GM12891 (cell line): ENCODE data around the gene PARPBP.

ENCODE experiments used
- POLR2A ChIP-seq: IDR thresholded peaks from 2 replicates; pipeline ENCODE4 v1.6.1; 2011; ENCODE audit warnings: low read depth, low read length, control low read depth
- POLR2AphosphoS5 ChIP-seq: IDR thresholded peaks from 2 replicates; pipeline ENCODE4 v1.6.1; 2011; ENCODE audit warnings: low read depth, low read length, control low read depth
- POU2F2 ChIP-seq: IDR thresholded peaks from 2 replicates; pipeline ENCODE4 v1.6.1; 2011; ENCODE audit warnings: low read depth, mild to moderate bottlenecking, control low read depth, low read length, moderate library complexity
- TAF1 ChIP-seq: IDR thresholded peaks from 2 replicates; pipeline ENCODE4 v1.6.1; 2011; ENCODE audit warnings: low read depth, low read length, control low read depth

DNA sequence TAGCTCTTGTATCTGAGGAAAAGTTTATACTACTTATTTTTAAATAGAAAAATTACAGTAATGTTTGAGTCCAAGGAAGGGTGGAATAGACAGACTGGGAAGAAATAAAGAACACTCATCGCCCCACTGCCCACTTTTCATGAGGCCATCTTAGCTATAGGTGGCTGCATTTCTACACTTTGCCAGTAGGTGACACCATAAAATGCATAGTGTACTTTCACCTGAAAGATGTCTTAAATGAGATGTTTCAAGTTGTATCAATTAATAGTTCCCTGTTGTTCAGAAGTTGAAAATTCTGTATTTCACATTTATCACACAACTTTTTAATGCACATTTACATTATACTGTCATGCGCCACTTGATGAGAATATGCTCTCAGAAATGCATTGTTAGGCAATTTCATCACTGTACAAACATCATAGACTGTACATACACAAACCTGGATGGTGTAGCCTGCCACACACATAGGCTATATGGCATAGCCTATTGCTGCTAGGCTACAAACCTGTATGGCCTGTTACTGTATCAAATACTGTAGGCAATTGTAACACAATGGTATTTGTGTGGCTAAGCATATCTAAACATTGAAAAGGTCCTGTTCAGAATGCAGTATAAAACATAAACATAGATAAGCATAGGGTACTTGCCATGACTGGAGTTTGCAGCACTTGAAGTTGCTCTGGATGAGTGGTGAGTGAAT lies 50.1 kb downstream of the PARPBP start:
- no peak for TF ChIP-seq TAF1
- no peak for TF ChIP-seq POLR2A
- no peak for TF ChIP-seq POLR2AphosphoS5
- TF ChIP-seq POU2F2 = no peak
